Osteoblast (primary cell): ENCODE measurements around the gene ZNF710. TPM values are rescaled to one million over a fixed set of nuclear protein-coding genes. Genes with fewer than 3 reads are reported as not detected.

Source experiments
- DNase-seq: peaks from one replicate; pipeline ENCODE4 v3.0.0; 2011; ENCODE audit warnings: low spot score, mixed read lengths; ENCODE audit not compliant: insufficient read length; ENCODE audit errors: missing footprints
- H2AFZ ChIP-seq: 2 replicates; pipeline ENCODE4 v1.6.0; 2011; ENCODE audit warnings: mild to moderate bottlenecking, low read length
- H3K27ac ChIP-seq: 2 replicates; pipeline ENCODE4 v1.5.1; 2011; ENCODE audit warnings: mild to moderate bottlenecking, low read depth, low read length, moderate library complexity
- H3K27me3 ChIP-seq: 2 replicates; pipeline ENCODE4 v1.6.0; 2012; ENCODE audit warnings: mild to moderate bottlenecking, control low read depth, inconsistent platforms, low read length, moderate library complexity; ENCODE audit not compliant: insufficient read depth
- H3K36me3 ChIP-seq: 2 replicates; pipeline ENCODE4 v1.5.1; 2011; ENCODE audit warnings: mild to moderate bottlenecking, low read length, control low read depth, moderate library complexity; ENCODE audit not compliant: insufficient read depth
- H3K4me1 ChIP-seq: 2 replicates; pipeline ENCODE4 v1.5.1; 2011; ENCODE audit warnings: mild to moderate bottlenecking, low read length, control low read depth, moderate library complexity; ENCODE audit not compliant: insufficient read depth
- H3K4me2 ChIP-seq: 2 replicates; pipeline ENCODE4 v1.6.0; 2011; ENCODE audit warnings: mild to moderate bottlenecking, low read length; ENCODE audit not compliant: insufficient read depth
- H3K4me3 ChIP-seq: fragments of 200-600 bp; sonication (generic); 3 replicates; pipeline ENCODE4 v1.5.1; 2012; ENCODE audit warnings: mild to moderate bottlenecking, low read length, inconsistent platforms; ENCODE audit not compliant: insufficient read depth
- H3K79me2 ChIP-seq: 2 replicates; pipeline ENCODE4 v1.6.0; 2012; ENCODE audit warnings: mild to moderate bottlenecking, low read length, control low read depth, inconsistent platforms; ENCODE audit not compliant: insufficient read depth
- H3K9me3 ChIP-seq: 2 replicates; pipeline ENCODE4 v1.5.1; 2011; ENCODE audit warnings: low read depth, low read length, control low read depth
- H4K20me1 ChIP-seq: 2 replicates; pipeline ENCODE4 v1.6.0; 2012; ENCODE audit warnings: mild to moderate bottlenecking, low read length, control low read depth; ENCODE audit not compliant: insufficient read depth
- total RNA-seq: library from RNA; depleted of rRNA; stranded (reverse); fragments of >200 nt; gene quantifications from 2 replicates; pipeline ENCODE4 v1.2.3, GENCODE V29; 2012
- TF ChIP-seq, protein P1 (sequence below): IDR thresholded peaks from 2 replicates; pipeline ENCODE4 v1.5.1; 2011; ENCODE audit warnings: mild to moderate bottlenecking, low read depth, low read length, moderate library complexity; ENCODE audit errors: extremely low read depth

ZNF710 gene
- total RNA-seq, 1 donor, result 10.9 TPM

GRCh38 chr15:90033448-90033847 lies 32.3 kb downstream of the ZNF710 start:
- H3K9me3 ChIP-seq, result no peaks in the 10 kb centered on the region
- no peaks in the 10 kb centered on the region for H3K36me3 ChIP-seq
- H3K4me2 ChIP-seq, result no peak overlapping the region
- H4K20me1 ChIP-seq, result peaks cover 15% of the 10 kb centered on the region
- no peak overlapping the region for H2AFZ ChIP-seq
- H3K27ac ChIP-seq, result peak overlapping the region; percentile 28
- TF ChIP-seq, protein P1, sequence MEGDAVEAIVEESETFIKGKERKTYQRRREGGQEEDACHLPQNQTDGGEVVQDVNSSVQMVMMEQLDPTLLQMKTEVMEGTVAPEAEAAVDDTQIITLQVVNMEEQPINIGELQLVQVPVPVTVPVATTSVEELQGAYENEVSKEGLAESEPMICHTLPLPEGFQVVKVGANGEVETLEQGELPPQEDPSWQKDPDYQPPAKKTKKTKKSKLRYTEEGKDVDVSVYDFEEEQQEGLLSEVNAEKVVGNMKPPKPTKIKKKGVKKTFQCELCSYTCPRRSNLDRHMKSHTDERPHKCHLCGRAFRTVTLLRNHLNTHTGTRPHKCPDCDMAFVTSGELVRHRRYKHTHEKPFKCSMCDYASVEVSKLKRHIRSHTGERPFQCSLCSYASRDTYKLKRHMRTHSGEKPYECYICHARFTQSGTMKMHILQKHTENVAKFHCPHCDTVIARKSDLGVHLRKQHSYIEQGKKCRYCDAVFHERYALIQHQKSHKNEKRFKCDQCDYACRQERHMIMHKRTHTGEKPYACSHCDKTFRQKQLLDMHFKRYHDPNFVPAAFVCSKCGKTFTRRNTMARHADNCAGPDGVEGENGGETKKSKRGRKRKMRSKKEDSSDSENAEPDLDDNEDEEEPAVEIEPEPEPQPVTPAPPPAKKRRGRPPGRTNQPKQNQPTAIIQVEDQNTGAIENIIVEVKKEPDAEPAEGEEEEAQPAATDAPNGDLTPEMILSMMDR, result no peak
- no peaks in the 10 kb centered on the region for H3K27me3 ChIP-seq
- H3K4me3 ChIP-seq, result no peak overlapping the region
- no peak for DNase-seq
- peaks cover 54% of the 10 kb centered on the region for H3K79me2 ChIP-seq
- H3K4me1 ChIP-seq, result peaks cover 45% of the 10 kb centered on the region

DNA sequence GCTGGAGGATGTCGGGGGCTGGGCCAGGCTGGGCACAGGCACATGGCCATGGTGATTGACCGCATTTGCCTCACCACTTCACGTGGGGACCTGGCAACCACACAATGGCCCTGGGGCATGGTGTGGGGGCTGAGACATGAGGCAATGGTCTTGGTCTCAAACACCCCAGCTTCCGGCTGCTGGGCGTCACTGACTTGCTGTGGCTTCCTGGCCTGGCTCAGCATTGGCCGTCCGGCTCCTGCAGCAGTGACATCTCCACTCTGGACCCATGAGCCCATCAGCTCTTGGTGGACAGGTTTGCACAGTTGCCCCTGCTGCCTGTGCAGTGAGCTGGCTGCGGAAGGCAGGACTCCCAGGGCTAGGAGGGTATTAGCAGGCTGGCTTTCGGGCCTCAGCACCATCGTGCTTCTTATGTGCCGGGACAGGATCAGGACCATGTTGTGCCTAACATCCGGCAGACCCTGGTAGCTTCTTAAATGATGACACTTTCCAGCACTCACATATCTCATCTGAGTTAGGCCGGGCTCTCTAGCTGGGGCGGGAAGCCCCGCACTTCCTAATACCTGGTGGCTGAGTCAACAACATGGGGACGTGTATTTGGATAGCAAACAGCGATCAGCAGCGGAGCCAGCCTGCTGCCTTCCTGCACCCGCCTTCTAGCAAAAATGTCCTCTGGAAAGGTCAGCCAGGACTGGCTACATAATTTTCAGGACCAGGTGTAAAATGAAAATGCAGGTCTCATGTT lies 34.1 kb downstream of the ZNF710 start:
- Histone ChIP-seq H2AFZ (no peak overlapping the region), H3K4me3 (no peak overlapping the region), H3K79me2 (peaks cover 58% of the 10 kb centered on the region), H3K27ac (peak overlapping the region; percentile 85), H3K4me1 (peaks cover 45% of the 10 kb centered on the region), H3K27me3 (no peaks in the 10 kb centered on the region), H3K4me2 (no peak overlapping the region), H4K20me1 (peaks cover 13% of the 10 kb centered on the region), H3K9me3 (no peaks in the 10 kb centered on the region), H3K36me3 (no peaks in the 10 kb centered on the region)
- peak; percentile 47 for DNase-seq
- TF ChIP-seq, protein P1, result no peak

DNA sequence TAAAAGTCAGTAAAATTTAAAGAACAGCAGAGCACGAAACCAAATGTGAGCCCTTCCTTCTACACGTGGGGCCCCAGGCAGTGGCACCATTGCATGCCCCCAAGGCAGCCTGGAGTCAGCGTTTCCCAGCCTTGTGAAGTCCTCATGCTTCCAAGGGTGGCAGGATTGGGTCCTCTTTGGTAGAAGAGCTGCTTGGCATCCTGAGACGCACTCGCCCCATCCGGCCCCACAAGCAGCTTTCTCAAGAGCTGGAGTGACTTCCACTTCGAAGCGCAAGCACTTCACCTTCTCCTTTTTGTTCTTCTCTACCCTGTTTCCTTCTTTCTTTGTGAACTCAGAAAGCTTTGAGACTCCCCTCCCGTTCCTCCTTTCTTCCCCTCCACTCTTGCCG lies 34.7 kb downstream of the ZNF710 start:
- Histone ChIP-seq H3K4me3 (no peak overlapping the region), H3K4me2 (no peak overlapping the region), H3K9me3 (no peaks in the 10 kb centered on the region), H3K4me1 (peaks cover 45% of the 10 kb centered on the region), H3K36me3 (no peaks in the 10 kb centered on the region), H2AFZ (no peak overlapping the region), H3K79me2 (peaks cover 60% of the 10 kb centered on the region), H3K27me3 (no peaks in the 10 kb centered on the region), H3K27ac (peak overlapping the region; percentile 85), H4K20me1 (peaks cover 13% of the 10 kb centered on the region)
- DNase-seq, result no peak
- TF ChIP-seq, protein P1, result no peak

DNA sequence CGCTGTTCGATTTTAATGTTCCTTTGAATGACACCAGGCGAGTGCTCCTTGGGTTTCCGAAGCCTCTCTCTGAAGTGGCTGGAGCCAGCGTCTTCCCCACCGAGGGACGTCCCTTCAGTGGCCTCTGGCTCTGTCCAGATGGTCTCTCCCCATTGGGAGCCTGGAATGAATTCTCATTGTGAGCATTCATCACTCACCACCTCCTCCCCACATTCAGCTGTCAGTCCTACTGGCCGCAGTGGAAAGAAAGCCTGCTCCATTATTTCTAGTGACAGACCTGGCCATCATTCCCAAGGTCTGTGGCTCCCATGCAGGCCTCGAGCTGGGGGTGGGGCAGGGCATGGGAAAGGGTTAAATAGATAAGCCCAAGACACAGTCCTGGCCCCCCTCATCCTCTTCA lies 35.2 kb downstream of the ZNF710 start:
- H3K4me1 ChIP-seq, result peaks cover 41% of the 10 kb centered on the region

More for the DNA sequence above, 35.2 kb downstream of the ZNF710 start:
- Histone ChIP-seq H3K4me2 (no peak overlapping the region), H3K4me3 (no peak overlapping the region), H3K9me3 (no peaks in the 10 kb centered on the region), H3K79me2 (peaks cover 60% of the 10 kb centered on the region), H3K27me3 (no peaks in the 10 kb centered on the region), H4K20me1 (peaks cover 13% of the 10 kb centered on the region), H3K27ac (no peak overlapping the region), H3K36me3 (no peaks in the 10 kb centered on the region), H2AFZ (no peak overlapping the region)
- TF ChIP-seq, protein P1, result no peak
- no peak for DNase-seq
